Measurements from ENCODE around the gene PTPRJ.

DNA sequence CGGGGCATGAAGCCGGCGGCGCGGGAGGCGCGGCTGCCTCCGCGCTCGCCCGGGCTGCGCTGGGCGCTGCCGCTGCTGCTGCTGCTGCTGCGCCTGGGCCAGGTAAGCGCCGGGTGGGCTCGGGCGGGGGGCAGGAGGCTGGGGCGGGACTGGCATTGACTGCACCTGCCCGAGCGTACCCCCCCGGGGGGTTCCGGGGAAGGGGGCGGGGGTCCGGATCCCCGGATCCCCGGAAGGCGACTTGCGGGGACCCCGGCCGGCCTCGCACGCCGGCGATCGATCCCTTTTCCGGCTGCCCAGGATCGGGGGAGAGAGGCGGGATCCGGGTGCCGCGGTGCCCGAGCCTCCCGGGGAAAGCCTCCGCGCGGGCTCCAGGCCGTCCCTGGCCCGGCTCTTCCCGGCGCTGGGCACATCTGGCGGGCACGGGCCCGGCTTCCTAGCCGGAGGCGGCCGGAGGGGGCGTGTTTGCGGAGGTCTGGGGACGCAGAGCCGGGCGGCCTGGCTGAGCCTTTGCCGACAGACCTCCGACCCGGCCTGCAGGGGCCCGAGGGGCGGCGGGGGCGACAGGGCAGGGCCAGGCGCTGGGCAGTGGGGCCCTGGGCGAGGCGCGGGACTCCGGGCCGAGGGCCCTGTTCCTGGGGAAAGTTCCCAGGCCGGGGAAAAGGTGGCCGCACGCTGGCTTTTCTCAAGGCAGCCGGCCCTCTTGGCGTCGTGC is 705 bp downstream of the PTPRJ start:
- TF ChIP-seq, protein P1, sequence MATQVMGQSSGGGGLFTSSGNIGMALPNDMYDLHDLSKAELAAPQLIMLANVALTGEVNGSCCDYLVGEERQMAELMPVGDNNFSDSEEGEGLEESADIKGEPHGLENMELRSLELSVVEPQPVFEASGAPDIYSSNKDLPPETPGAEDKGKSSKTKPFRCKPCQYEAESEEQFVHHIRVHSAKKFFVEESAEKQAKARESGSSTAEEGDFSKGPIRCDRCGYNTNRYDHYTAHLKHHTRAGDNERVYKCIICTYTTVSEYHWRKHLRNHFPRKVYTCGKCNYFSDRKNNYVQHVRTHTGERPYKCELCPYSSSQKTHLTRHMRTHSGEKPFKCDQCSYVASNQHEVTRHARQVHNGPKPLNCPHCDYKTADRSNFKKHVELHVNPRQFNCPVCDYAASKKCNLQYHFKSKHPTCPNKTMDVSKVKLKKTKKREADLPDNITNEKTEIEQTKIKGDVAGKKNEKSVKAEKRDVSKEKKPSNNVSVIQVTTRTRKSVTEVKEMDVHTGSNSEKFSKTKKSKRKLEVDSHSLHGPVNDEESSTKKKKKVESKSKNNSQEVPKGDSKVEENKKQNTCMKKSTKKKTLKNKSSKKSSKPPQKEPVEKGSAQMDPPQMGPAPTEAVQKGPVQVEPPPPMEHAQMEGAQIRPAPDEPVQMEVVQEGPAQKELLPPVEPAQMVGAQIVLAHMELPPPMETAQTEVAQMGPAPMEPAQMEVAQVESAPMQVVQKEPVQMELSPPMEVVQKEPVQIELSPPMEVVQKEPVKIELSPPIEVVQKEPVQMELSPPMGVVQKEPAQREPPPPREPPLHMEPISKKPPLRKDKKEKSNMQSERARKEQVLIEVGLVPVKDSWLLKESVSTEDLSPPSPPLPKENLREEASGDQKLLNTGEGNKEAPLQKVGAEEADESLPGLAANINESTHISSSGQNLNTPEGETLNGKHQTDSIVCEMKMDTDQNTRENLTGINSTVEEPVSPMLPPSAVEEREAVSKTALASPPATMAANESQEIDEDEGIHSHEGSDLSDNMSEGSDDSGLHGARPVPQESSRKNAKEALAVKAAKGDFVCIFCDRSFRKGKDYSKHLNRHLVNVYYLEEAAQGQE (IDR thresholded peaks at IDR 0.05; ENCODE audit: borderline replicate concordance): no peak
- TF ChIP-seq, protein P2, sequence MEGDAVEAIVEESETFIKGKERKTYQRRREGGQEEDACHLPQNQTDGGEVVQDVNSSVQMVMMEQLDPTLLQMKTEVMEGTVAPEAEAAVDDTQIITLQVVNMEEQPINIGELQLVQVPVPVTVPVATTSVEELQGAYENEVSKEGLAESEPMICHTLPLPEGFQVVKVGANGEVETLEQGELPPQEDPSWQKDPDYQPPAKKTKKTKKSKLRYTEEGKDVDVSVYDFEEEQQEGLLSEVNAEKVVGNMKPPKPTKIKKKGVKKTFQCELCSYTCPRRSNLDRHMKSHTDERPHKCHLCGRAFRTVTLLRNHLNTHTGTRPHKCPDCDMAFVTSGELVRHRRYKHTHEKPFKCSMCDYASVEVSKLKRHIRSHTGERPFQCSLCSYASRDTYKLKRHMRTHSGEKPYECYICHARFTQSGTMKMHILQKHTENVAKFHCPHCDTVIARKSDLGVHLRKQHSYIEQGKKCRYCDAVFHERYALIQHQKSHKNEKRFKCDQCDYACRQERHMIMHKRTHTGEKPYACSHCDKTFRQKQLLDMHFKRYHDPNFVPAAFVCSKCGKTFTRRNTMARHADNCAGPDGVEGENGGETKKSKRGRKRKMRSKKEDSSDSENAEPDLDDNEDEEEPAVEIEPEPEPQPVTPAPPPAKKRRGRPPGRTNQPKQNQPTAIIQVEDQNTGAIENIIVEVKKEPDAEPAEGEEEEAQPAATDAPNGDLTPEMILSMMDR (IDR thresholded peaks at IDR 0.05; ENCODE audit: poor library complexity, severe bottlenecking): peak; percentile 23
- no peak for TF ChIP-seq POLR2AphosphoS5 (IDR thresholded peaks at IDR 0.05)
- TF ChIP-seq EZH2 (IDR thresholded peaks at IDR 0.05; ENCODE audit: borderline replicate concordance, insufficient read depth, low read length, poor library complexity, severe bottlenecking): no peak
- TF ChIP-seq EP300 (conservative IDR thresholded peaks at IDR 0.05; ENCODE audit: poor library complexity, severe bottlenecking): no peak
- TF ChIP-seq RAD21 (conservative IDR thresholded peaks at IDR 0.05): no peak
- no peak for TF ChIP-seq MXI1 (conservative IDR thresholded peaks at IDR 0.05; ENCODE audit: poor library complexity, severe bottlenecking)
- TF ChIP-seq TAF1 (IDR thresholded peaks at IDR 0.05; ENCODE audit: low read depth): no peak
